ENCODE data around the gene AKR1C1.
"Not testable (repeated sequence)": the region's sequence is repeated elsewhere in the genome, so short reads cannot be mapped to it uniquely, and the experiment has no call there.

AKR1C1 gene

GRCh38 chr10:4962876-4963814, at the start of gene AKR1C1:
Gene AKR1C1 (plus strand): TSS chr10:4963415. CDS start chr10:4963445, 30 bp downstream.
- DNase-seq: not testable (repeated sequence)

GRCh38 chr10:4914213-4914850, 48.9 kb upstream of the AKR1C1 start:
- DNase-seq: no peak

- no peak for DNase-seq
Observed at GRCh38 chr10:4916086-4916716, 47.0 kb upstream of the AKR1C1 start.

- DNase-seq: no peak
Observed at GRCh38 chr10:4918236-4918635, 45.0 kb upstream of the AKR1C1 start.

- DNase-seq: not testable (repeated sequence)
Observed at GRCh38 chr10:4924482-4924881, 38.7 kb upstream of the AKR1C1 start.

GRCh38 chr10:4926400-4926799, 36.8 kb upstream of the AKR1C1 start:
- DNase-seq: no peak

GRCh38 chr10:4931587-4931986, 31.6 kb upstream of the AKR1C1 start:
- DNase-seq: no peak

GRCh38 chr10:4934391-4934987, 28.7 kb upstream of the AKR1C1 start:
- no peak for DNase-seq

- DNase-seq: no peak
Observed at GRCh38 chr10:4937346-4937745, 25.9 kb upstream of the AKR1C1 start.

- DNase-seq: no peak
Observed at GRCh38 chr10:4939224-4940072, 23.8 kb upstream of the AKR1C1 start.

GRCh38 chr10:4940073-4940428, 23.2 kb upstream of the AKR1C1 start:
- DNase-seq: not testable (repeated sequence)

- DNase-seq: not testable (repeated sequence)
Observed at GRCh38 chr10:4940909-4941308, 22.3 kb upstream of the AKR1C1 start.

GRCh38 chr10:4941540-4942330, 21.5 kb upstream of the AKR1C1 start:
- no peak for DNase-seq

GRCh38 chr10:4942931-4943330, 20.3 kb upstream of the AKR1C1 start:
- not testable (repeated sequence) for DNase-seq

GRCh38 chr10:4943416-4943815, 19.8 kb upstream of the AKR1C1 start:
- not testable (repeated sequence) for DNase-seq

GRCh38 chr10:4943821-4944220, 19.4 kb upstream of the AKR1C1 start:
- no peak for DNase-seq

- no peak for DNase-seq
Observed at GRCh38 chr10:4944841-4945240, 18.4 kb upstream of the AKR1C1 start.

GRCh38 chr10:4945766-4946717, 17.2 kb upstream of the AKR1C1 start:
- DNase-seq: no peak

- DNase-seq: no peak
Observed at GRCh38 chr10:4947039-4947634, 16.1 kb upstream of the AKR1C1 start.
